HG03432 (cell line): Measurements from ENCODE around the gene ESR1.

Experiments used
- ATAC-seq: cut with Tn5 transposase; IDR thresholded peaks from one replicate; pipeline ENCODE4 v1.9.1; 2021; ENCODE audit warnings: mild to moderate bottlenecking, moderate library complexity; ENCODE audit not compliant: unreplicated experiment

ESR1 gene

DNA sequence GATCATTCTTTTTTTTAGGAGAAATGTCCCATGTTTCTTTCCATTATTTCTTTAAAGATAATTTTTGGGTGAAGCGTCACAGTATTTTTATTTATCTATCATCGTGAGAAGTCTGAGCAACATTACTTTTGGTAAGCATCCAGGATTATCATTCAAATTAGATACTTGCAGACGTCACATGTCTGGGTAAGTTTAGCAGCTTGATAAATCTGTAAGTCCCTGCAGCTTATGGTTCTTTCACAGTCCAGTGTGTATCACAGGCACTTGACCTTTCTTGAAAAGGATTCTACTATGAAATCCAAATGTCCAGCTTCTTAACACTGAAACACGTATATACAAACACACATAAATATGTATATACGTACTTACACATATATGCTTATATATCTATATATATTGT, 359.4 kb downstream of the ESR1 start:
- no peak for ATAC-seq

DNA sequence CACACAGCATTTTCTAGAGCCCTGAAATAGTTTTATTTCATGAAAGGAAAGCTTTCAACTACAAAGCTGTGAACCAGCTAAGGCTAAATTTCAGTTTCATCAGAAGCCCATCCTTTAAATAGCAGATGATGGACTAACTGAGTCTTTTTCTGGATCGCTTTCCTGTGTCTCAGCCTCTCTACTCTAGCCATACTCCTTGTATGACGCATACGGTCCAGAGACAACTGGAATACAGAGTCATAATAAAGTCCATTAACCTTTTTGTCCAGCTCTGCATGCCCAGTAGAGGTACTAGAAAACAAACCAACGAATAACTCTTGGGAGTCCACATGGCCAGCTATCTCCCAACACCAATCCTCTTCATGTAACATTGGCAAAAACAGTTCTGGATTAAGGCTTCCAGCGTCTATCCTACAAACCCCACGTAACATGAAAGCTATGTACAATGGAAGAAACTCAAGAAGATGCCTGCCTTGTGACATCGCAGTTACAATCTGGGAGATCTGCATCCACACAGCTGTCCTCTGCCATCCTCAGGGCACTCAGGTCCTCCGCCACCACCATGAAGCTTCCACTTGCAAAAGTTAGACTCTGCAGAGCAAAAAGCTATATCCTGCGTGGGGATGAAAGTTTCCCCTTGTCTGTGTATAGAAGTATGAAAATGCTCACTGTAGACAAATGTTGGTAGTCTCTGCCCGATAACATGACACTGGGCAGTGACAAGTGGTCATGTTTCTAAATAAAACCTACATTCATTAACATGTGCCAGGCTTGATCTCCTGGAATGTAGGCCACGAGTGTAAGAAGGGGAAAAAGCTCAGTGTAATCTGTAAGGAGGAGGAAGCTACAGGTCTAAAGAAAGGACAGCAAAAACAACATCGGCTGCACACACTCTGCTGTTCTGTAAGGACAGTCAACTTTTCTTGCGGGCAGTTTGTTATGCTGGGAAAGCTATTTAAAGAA, 360.4 kb downstream of the ESR1 start:
- ATAC-seq = no peak

DNA sequence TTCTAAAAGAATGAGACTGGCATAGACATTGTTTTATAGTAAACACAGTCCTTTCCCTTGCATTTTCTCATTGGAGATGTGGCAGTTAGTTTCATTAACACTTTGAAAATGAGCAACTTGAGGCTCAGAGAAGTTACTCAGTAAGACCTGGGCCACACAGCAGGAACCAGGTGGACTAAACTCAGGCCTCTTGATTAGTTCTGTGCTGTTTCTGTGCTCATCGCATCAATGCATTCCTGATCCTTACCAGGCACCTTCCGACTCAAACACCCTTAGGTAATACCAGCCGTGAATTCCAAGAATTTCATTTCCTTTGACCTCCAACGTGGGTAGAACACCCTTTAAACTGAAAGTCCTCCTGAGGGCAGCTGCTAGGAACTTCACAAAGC, 362.8 kb downstream of the ESR1 start:
- ATAC-seq = no peak

DNA sequence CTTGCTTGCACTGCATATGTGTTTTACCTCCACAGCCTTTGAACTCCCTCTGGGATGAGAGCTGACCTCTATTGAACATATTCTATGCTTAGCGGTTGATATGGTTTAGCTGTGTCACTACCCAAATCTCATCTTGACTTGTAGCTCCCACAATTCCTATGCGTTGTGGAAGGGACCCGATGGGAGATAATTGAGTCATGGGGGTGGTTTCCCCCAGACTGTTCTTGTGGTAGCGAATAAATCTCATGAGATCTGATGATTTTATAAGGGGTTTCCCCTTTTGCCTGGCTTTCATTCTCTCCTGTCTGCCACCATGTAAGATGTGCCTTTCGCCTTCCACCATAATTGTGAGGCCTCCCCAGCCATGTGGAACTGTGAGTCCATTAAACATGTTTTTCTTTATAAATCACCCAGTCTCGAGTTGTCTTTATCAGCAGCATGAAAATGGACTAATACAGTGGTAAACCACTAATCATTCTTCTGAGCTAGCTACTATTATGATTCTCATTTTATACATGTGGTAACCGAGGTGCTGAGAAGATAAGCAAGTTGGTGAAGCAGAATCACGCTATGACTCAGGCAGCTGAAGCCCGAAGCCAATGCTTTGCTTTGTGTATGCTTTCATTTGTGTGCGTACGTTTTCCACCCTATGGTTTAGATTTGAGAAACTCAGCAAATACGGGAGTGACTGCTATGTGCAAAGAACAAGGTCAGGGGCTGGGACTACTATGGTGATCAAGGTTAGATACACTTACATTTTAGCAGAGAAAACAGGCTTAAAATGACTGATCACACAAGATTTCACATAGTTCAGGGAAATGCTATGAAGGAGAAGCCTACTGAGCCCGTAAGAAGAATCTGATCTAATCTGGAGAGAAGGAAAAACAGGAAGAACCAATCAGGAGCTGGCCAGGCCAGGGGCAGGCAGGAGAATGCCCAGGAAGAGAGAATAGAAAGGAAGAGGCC, 363.5 kb downstream of the ESR1 start:
- peak; percentile 98 for ATAC-seq

DNA sequence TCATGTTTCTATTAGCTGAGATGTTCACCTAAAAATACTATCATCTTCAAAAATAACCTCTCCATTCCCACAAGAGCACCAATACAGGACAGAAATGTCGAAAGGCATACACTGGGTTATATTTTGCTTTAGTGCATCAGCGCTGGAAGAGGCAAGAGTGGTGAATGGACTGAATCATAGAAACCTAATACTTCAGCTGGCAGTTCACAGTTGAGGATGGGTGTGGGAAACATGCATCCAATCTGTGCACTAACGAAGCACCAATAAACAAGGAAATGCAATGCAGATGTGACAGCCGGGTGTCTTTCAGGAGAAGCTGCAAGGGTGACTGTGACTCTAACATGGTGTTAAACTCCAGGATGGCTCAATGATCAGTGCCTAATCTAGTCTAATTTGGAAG, 365.8 kb downstream of the ESR1 start:
- ATAC-seq = no peak

DNA sequence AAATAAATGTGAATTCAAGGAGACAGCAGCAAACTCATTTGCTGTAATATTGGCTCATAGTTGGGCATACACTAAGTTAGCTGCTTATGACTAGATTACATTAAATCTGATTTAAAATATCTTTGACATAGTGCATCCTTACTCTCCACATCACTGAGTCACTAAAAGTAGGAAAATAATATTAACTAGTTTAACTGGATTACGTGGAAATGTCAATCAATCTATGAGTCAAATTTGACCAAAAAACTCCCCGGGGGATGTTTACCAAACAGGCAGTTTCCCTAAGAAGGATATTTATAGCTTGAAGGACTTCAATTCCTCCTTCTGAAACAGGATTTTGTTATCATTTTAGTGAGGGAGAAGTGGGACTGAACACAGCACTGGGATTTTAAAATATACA, 366.5 kb downstream of the ESR1 start:
- no peak for ATAC-seq

DNA sequence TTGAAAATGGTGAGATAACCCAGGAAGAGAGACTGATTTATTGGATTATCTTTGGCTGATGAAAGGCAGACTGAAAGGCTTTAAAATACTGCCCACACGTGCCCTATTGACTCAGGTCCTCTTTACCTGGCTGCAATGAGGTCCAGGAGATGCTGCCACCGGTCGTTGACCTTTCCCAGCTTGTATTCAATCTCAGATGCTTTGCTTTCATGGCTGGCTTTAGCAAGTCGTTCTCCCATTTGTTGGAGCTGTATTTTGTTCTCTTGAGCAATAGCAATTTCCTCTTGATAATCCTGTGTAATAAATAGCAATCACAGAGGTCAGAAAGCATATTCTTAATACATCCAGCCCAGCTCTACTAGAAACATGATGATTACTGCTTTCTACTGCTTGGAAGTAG, 368.8 kb downstream of the ESR1 start:
- ATAC-seq = no peak
